ENCODE data around the gene VANGL1. TPM values are rescaled to one million over a fixed set of nuclear protein-coding genes. Genes with fewer than 3 reads are reported as not detected.
A peak's percentile ranks its signal among the peaks of the same experiment; 100 is the strongest.

The VANGL1 gene
- total RNA-seq, 1 experiment from 2014 or later, result 22.7 TPM

DNA sequence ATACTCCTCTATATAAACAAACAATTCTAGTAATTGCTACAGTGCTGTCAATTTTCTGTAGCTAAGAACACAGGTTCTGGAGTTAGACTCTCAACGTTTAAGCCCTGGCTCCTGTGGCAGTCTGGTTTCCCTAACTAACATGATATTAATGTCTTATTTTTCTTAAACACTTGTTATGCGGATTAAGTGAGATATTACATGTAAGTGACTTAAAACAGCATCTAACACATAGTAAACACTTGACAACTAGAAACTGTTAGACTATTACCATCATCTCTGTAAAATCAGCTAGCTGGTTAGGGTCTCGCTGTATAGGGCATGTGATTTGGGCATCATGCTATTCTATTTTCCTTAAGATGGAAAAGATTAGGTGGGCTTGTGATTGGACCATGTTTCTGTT lies 2.3 kb downstream of the VANGL1 start:
- Histone ChIP-seq H3K4me1 (ENCODE audit: control insufficient read depth, insufficient read depth, low read length) (peaks cover 22% of the 10 kb centered on the region), H3K27me3 (ENCODE audit: control insufficient read depth, insufficient read depth, low read length) (no peaks in the 10 kb centered on the region), H3K27ac (ENCODE audit: low read length) (no peak overlapping the region), H3K4me3 (ENCODE audit: low read depth in 2 of 2, low read length in 2 of 2) (no peak overlapping the region), H3K9me3 (ENCODE audit: control insufficient read depth, insufficient read depth, low read depth, low read length) (no peaks in the 10 kb centered on the region), H3K36me3 (ENCODE audit: control insufficient read depth, insufficient read depth, low read length) (no peaks in the 10 kb centered on the region)
- POLR2A ChIA-PET, result no interaction called here
- no peak for TF ChIP-seq TCF7L2 (IDR thresholded peaks at IDR 0.05; ENCODE audit: low read depth, low read length)
- TF ChIP-seq CTCF (IDR thresholded peaks at IDR 0.05), result no peak
- TF ChIP-seq SIN3A (IDR thresholded peaks at IDR 0.05; ENCODE audit: borderline replicate concordance, insufficient read depth, low read depth, low read length), result no peak
- TF ChIP-seq, protein P1, sequence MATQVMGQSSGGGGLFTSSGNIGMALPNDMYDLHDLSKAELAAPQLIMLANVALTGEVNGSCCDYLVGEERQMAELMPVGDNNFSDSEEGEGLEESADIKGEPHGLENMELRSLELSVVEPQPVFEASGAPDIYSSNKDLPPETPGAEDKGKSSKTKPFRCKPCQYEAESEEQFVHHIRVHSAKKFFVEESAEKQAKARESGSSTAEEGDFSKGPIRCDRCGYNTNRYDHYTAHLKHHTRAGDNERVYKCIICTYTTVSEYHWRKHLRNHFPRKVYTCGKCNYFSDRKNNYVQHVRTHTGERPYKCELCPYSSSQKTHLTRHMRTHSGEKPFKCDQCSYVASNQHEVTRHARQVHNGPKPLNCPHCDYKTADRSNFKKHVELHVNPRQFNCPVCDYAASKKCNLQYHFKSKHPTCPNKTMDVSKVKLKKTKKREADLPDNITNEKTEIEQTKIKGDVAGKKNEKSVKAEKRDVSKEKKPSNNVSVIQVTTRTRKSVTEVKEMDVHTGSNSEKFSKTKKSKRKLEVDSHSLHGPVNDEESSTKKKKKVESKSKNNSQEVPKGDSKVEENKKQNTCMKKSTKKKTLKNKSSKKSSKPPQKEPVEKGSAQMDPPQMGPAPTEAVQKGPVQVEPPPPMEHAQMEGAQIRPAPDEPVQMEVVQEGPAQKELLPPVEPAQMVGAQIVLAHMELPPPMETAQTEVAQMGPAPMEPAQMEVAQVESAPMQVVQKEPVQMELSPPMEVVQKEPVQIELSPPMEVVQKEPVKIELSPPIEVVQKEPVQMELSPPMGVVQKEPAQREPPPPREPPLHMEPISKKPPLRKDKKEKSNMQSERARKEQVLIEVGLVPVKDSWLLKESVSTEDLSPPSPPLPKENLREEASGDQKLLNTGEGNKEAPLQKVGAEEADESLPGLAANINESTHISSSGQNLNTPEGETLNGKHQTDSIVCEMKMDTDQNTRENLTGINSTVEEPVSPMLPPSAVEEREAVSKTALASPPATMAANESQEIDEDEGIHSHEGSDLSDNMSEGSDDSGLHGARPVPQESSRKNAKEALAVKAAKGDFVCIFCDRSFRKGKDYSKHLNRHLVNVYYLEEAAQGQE (IDR thresholded peaks at IDR 0.05; ENCODE audit: insufficient read depth in 1 of 2, low read depth in 2 of 2, low read length in 1 of 2), result no peak
- no peak for TF ChIP-seq POLR2AphosphoS5 (IDR thresholded peaks at IDR 0.05; ENCODE audit: low read depth, low read length)
- in situ Hi-C loops (cut with HindIII; ENCODE audit: low pct_unique_long_range_greater_than_20kb, low sequenced_read_pairs) (no loop called here), intact Hi-C loops (cut with micrococcal nuclease; ENCODE audit: unreplicated experiment) (no loop called here)
- TSS peak; percentile 56 for BruUV-seq (replicated peaks)
- no peak for DNase-seq (ENCODE audit: low read depth, low spot score)
- CTCF ChIA-PET, result no interaction called here
- ATAC-seq, result no peak

GRCh38 chr1:115647047-115647446 lies 5.3 kb downstream of the VANGL1 start:
- no peak overlapping the region for H3K4me3 ChIP-seq (ENCODE audit: low read depth in 2 of 2, low read length in 2 of 2)
- no peaks in the 10 kb centered on the region for H3K36me3 ChIP-seq (ENCODE audit: control insufficient read depth, insufficient read depth, low read length)
- no TSS peak for BruUV-seq (replicated peaks)
- H3K4me1 ChIP-seq (ENCODE audit: control insufficient read depth, insufficient read depth, low read length), result peaks cover 33% of the 10 kb centered on the region
- in situ Hi-C loops (cut with HindIII; ENCODE audit: low pct_unique_long_range_greater_than_20kb, low sequenced_read_pairs) (no loop called here), intact Hi-C loops (cut with micrococcal nuclease; ENCODE audit: unreplicated experiment) (no loop called here)
- ATAC-seq (no peak), DNase-seq (ENCODE audit: low read depth, low spot score) (no peak)
- ChIA-PET POLR2A (no interaction called here), CTCF (no interaction called here)
- H3K9me3 ChIP-seq (ENCODE audit: control insufficient read depth, insufficient read depth, low read depth, low read length), result no peaks in the 10 kb centered on the region
- no peak overlapping the region for H3K27ac ChIP-seq (ENCODE audit: low read length)
- TF ChIP-seq CTCF (IDR thresholded peaks at IDR 0.05), result no peak
- TF ChIP-seq TCF7L2 (IDR thresholded peaks at IDR 0.05; ENCODE audit: low read depth, low read length), result no peak
- TF ChIP-seq POLR2AphosphoS5 (IDR thresholded peaks at IDR 0.05; ENCODE audit: low read depth, low read length), result no peak
- TF ChIP-seq, protein P1 (IDR thresholded peaks at IDR 0.05; ENCODE audit: insufficient read depth in 1 of 2, low read depth in 2 of 2, low read length in 1 of 2), result no peak
- no peak for TF ChIP-seq SIN3A (IDR thresholded peaks at IDR 0.05; ENCODE audit: borderline replicate concordance, insufficient read depth, low read depth, low read length)
- no peaks in the 10 kb centered on the region for H3K27me3 ChIP-seq (ENCODE audit: control insufficient read depth, insufficient read depth, low read length)
